ENCODE measurements around the gene SLC30A1. TPM values are rescaled to one million over a fixed set of nuclear protein-coding genes. Genes with fewer than 3 reads are reported as not detected.

SLC30A1 gene
- total and polyA plus RNA-seq, 8 donors = 0.58 to 30.1 (median 5.5) TPM

GRCh38 chr1:211566431-211567025 is 12.4 kb downstream of the SLC30A1 start:
- intact Hi-C loops (cut with DNase I; ENCODE audit: low total_unique reads) = no loop called here
- WGBS, 5 donors = 55 to 78% (median 70%) methylated on average over 5 of the region's 5 CpGs
- TF ChIP-seq EP300 (IDR thresholded peaks at IDR 0.05) = no peak
- TF ChIP-seq CTCF (IDR thresholded peaks at IDR 0.05) = no peak
- TF ChIP-seq POLR2A (IDR thresholded peaks at IDR 0.05) = no peak
- no peak for TF ChIP-seq POLR2AphosphoS5 (IDR thresholded peaks at IDR 0.05)

GRCh38 chr1:211564084-211564483 is 14.9 kb downstream of the SLC30A1 start:
- no peaks in the 10 kb centered on the region for H3K27me3 ChIP-seq
- TF ChIP-seq POLR2AphosphoS5 (IDR thresholded peaks at IDR 0.05) (no peak), POLR2A (IDR thresholded peaks at IDR 0.05) (no peak), CTCF (IDR thresholded peaks at IDR 0.05) (no peak), EP300 (IDR thresholded peaks at IDR 0.05) (no peak)
- DNase-seq = no peak
- 83 to 100% (median 94%) methylated on average over 3 of the region's 3 CpGs for WGBS, 5 donors
- H3K4me3 ChIP-seq = no peak overlapping the region
- no peaks in the 10 kb centered on the region for H3K9me3 ChIP-seq
- no peaks in the 10 kb centered on the region for H3K36me3 ChIP-seq
- H3K27ac ChIP-seq = no peak overlapping the region
- no peaks in the 10 kb centered on the region for H3K4me1 ChIP-seq
- intact Hi-C loops (cut with DNase I; ENCODE audit: low total_unique reads) = no loop called here

More at GRCh38 chr1:211566431-211567025, 12.4 kb downstream of the SLC30A1 start:
- no peak overlapping the region for H3K4me3 ChIP-seq
- no peaks in the 10 kb centered on the region for H3K36me3 ChIP-seq
- no peaks in the 10 kb centered on the region for H3K27me3 ChIP-seq
- DNase-seq = no peak
- H3K4me1 ChIP-seq = no peaks in the 10 kb centered on the region
- no peaks in the 10 kb centered on the region for H3K9me3 ChIP-seq
- no peak overlapping the region for H3K27ac ChIP-seq

GRCh38 chr1:211559222-211560010 is 19.5 kb downstream of the SLC30A1 start:
- Histone ChIP-seq H3K27ac (no peak overlapping the region), H3K4me1 (no peaks in the 10 kb centered on the region), H3K9me3 (no peaks in the 10 kb centered on the region), H3K4me3 (no peak overlapping the region), H3K27me3 (no peaks in the 10 kb centered on the region), H3K36me3 (no peaks in the 10 kb centered on the region)
- TF ChIP-seq POLR2AphosphoS5 (IDR thresholded peaks at IDR 0.05) (no peak), EP300 (IDR thresholded peaks at IDR 0.05) (no peak), CTCF (IDR thresholded peaks at IDR 0.05) (no peak), POLR2A (IDR thresholded peaks at IDR 0.05) (no peak)
- DNase-seq = no peak
- WGBS, 5 donors = 69 to 85% (median 75%) methylated on average over 9 of the region's 9 CpGs
- intact Hi-C loops (cut with DNase I; ENCODE audit: low total_unique reads) = no loop called here

- Histone ChIP-seq H3K4me1 (no peaks in the 10 kb centered on the region), H3K4me3 (no peak overlapping the region), H3K9me3 (no peaks in the 10 kb centered on the region), H3K36me3 (no peaks in the 10 kb centered on the region), H3K27ac (no peak overlapping the region), H3K27me3 (no peaks in the 10 kb centered on the region)
- no peak for DNase-seq
- WGBS, 5 donors = 76 to 88% (median 82%) methylated on average over 8 of the region's 8 CpGs
- intact Hi-C loops (cut with DNase I; ENCODE audit: low total_unique reads) = no loop called here
- TF ChIP-seq POLR2A (IDR thresholded peaks at IDR 0.05) (no peak), EP300 (IDR thresholded peaks at IDR 0.05) (no peak), POLR2AphosphoS5 (IDR thresholded peaks at IDR 0.05) (no peak)
Observed at GRCh38 chr1:211557894-211558625, 20.9 kb downstream of the SLC30A1 start.
